Left lung (tissue), 14 donors: ENCODE data around the gene POLR2B. TPM values are rescaled to one million over a fixed set of nuclear protein-coding genes. Genes with fewer than 3 reads are reported as not detected.
"Not testable (repeated sequence)": the region's sequence is repeated elsewhere in the genome, so short reads cannot be mapped to it uniquely, and the experiment has no call there.

ENCODE experiments used
- ATAC-seq: fragments of 200-7000 bp; cut with Tn5 transposase; one replicate; pipeline ENCODE4 v1.9.1; 2020; ENCODE audit warnings: moderate library complexity
- DNase-seq, 4 donors: peaks; one replicate each; pipeline ENCODE4 v3.0.0-alpha.2; 2013 to 2020
- H3K27ac ChIP-seq, 2 donors: fragments of 200-600 bp; sonication (generic) in 1 of 2; one replicate each; pipeline versions ENCODE4 v1.5.0 to v1.8.0; 2020 to 2021
- H3K27me3 ChIP-seq, 2 donors: fragments of 200-600 bp; sonication (generic) in 1 of 2; one replicate each; pipeline versions ENCODE4 v1.5.0 to v1.8.0; 2020 to 2021
- H3K36me3 ChIP-seq, 2 donors: fragments of 200-600 bp; sonication (generic) in 1 of 2; one replicate each; pipeline versions ENCODE4 v1.5.0 to v1.8.0; 2020 to 2021
- H3K4me1 ChIP-seq, 2 donors: fragments of 200-600 bp; one replicate each; pipeline ENCODE4 v1.8.0; 2021
- H3K4me3 ChIP-seq, 2 donors: fragments of 200-600 bp; sonication (generic) in 1 of 2; one replicate each; pipeline versions ENCODE4 v1.5.0 to v1.8.0; 2020 to 2021; ENCODE audit warnings: mild to moderate bottlenecking in 1 of 2
- H3K9me3 ChIP-seq, 2 donors: fragments of 200-600 bp; sonication (generic) in 1 of 2; one replicate each; pipeline versions ENCODE4 v1.5.0 to v1.8.0; 2020 to 2021
- intact Hi-C, 2 donors: fragments of 100-400 bp; cut with DNase I; formaldehyde crosslinking; loops; one replicate each; pipeline versions ENCODE4 v1.11.2 to v1.14.2; 2022
- long read RNA-seq, 12 donors: library from polyadenylated mRNA in 2 of 12; unstranded in 2 of 12; transcript quantifications; one replicate each; pipeline ENCODE4 v2.0.0 and lab custom pipeline, GENCODE V29; 2019 to 2026
- polyA plus RNA-seq, 6 donors: library from polyadenylated mRNA; unstranded; fragments of 120-200 nt; gene quantifications; one replicate each; pipeline ENCODE4 v1.2.1, GENCODE V29; 2013; ENCODE audit not compliant: insufficient read length in 6 of 6
- total RNA-seq, 2 donors: library from RNA; stranded (reverse); fragmentation: NEBNext Ultra II Directional; extraction: Animal tissue kit (Norgen Biotek cat#: 25700); gene quantifications; one replicate each; pipeline ENCODE4 v1.2.1, GENCODE V29; 2021
- TF ChIP-seq, protein P1 (sequence below), 2 donors: fragments of 200-600 bp; sonication (generic) in 1 of 2; IDR thresholded peaks; one replicate each; pipeline versions ENCODE4 v1.5.0 to v1.8.0; 2021; ENCODE audit warnings: antibody characterized with exemption in 2 of 2
- donor health status: DM: no; HTN: yes; CAD: no.
- donor health status: DM: no; HTN: no; CAD: no.

Gene POLR2B
- total RNA-seq (10 to 100 TPM; 62.1 to 77.8 TPM), polyA plus RNA-seq (100 to 1,000 TPM; 108 to 126 (median 116) TPM)
- long read RNA-seq, donor 1, transcript POLR2B-201 (25 exons, 3,748 nt): major isoform, 9 of 2,664 reads
- long read RNA-seq, donor 1, partial matches to known transcripts: 2,399 of 2,664 reads
- long read RNA-seq, donor 1, other reads (novel, unspliced or antisense): 256 of 2,664 reads
- long read RNA-seq, donor 2, transcript POLR2B-201 (25 exons, 3,748 nt): major isoform, 7 of 30 reads
- long read RNA-seq, donor 2, partial matches to known transcripts: 23 of 30 reads
- long read RNA-seq, donor 2, other reads (novel, unspliced or antisense): 0 of 30 reads
- long read RNA-seq, donor 3, full-length matches to known transcripts: 12 of 894 reads
- long read RNA-seq, donor 3, partial matches to known transcripts: 147 of 894 reads
- long read RNA-seq, donor 3, other reads (novel, unspliced or antisense): 735 of 894 reads
- long read RNA-seq, donor 4, partial matches to known transcripts: 14 of 16 reads
- long read RNA-seq, donor 4, other reads (novel, unspliced or antisense): 2 of 16 reads
- long read RNA-seq, donor 5, partial matches to known transcripts: 23 of 27 reads
- long read RNA-seq, donor 5, other reads (novel, unspliced or antisense): 0 of 27 reads
- long read RNA-seq, donor 6, transcript POLR2B-201 (25 exons, 3,748 nt): major isoform, 11 of 18 reads
- long read RNA-seq, donor 6, partial matches to known transcripts: 7 of 18 reads
- long read RNA-seq, donor 6, other reads (novel, unspliced or antisense): 0 of 18 reads
- long read RNA-seq, donor 7, transcript POLR2B-201 (25 exons, 3,748 nt): major isoform, 8 of 16 reads
- long read RNA-seq, donor 7, partial matches to known transcripts: 7 of 16 reads
- long read RNA-seq, donor 7, other reads (novel, unspliced or antisense): 0 of 16 reads
- long read RNA-seq, donor 8, transcript POLR2B-201 (25 exons, 3,748 nt): major isoform, 8 of 14 reads
- long read RNA-seq, donor 8, partial matches to known transcripts: 5 of 14 reads
- long read RNA-seq, donor 8, other reads (novel, unspliced or antisense): 0 of 14 reads
- long read RNA-seq, donor 9: 0 reads
- long read RNA-seq, donor 10, partial matches to known transcripts: 5 of 5 reads
- long read RNA-seq, donor 10, other reads (novel, unspliced or antisense): 0 of 5 reads
- long read RNA-seq, donor 11, transcript POLR2B-201 (25 exons, 3,748 nt): major isoform, 6 of 15 reads
- long read RNA-seq, donor 11, partial matches to known transcripts: 8 of 15 reads
- long read RNA-seq, donor 11, other reads (novel, unspliced or antisense): 0 of 15 reads
- long read RNA-seq, donor 12, transcript POLR2B-201 (25 exons, 3,748 nt): major isoform, 5 of 6 reads
- long read RNA-seq, donor 12, partial matches to known transcripts: 0 of 6 reads
- long read RNA-seq, donor 12, other reads (novel, unspliced or antisense): 0 of 6 reads

DNA sequence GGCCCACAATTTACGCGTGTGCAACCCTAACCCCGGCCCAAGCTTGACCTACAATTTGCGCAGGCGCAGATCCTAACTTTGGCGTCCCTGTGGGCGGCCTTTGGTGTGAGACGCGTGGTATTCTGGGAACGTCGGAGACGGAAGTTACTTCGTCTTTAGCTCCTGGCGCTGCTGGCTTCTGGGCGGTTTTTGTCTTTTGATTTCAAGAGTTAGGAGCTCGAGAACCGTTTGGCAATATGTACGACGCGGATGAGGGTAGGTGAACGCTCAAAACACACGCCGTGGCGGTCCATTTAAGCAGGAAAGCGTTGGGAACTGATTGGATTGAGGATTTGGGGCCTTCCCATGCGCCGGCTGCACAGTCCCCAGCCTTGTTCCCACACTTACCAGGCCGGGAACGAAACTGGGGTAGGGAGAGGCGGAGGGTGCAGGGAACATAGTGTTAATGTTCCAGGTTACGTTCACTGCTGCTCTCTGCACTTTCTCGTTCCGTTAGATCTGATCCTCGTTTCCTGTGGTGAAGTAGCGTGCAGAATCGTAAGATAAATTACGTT is at the start of gene POLR2B:
Gene POLR2B (plus strand): TSS at position 147 of the 554 bp plus-strand sequence. CDS start 90 bp downstream, at position 237.
- no peaks in the 10 kb centered on the region for H3K27me3 ChIP-seq
- peak within 1 kb of the TSS; percentile 62 to 95 for H3K4me3 ChIP-seq
- DNase-seq (peak; percentile 87 to 97 (median 96)), ATAC-seq (peak; percentile 80)
- intact Hi-C loops: no loop called here
- TF ChIP-seq, protein P1, sequence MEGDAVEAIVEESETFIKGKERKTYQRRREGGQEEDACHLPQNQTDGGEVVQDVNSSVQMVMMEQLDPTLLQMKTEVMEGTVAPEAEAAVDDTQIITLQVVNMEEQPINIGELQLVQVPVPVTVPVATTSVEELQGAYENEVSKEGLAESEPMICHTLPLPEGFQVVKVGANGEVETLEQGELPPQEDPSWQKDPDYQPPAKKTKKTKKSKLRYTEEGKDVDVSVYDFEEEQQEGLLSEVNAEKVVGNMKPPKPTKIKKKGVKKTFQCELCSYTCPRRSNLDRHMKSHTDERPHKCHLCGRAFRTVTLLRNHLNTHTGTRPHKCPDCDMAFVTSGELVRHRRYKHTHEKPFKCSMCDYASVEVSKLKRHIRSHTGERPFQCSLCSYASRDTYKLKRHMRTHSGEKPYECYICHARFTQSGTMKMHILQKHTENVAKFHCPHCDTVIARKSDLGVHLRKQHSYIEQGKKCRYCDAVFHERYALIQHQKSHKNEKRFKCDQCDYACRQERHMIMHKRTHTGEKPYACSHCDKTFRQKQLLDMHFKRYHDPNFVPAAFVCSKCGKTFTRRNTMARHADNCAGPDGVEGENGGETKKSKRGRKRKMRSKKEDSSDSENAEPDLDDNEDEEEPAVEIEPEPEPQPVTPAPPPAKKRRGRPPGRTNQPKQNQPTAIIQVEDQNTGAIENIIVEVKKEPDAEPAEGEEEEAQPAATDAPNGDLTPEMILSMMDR (IDR thresholded peaks at IDR 0.05): no peak
- H3K27ac ChIP-seq: peak within 1 kb of the TSS; percentile 92 to 94
- no peaks in the 10 kb centered on the region for H3K9me3 ChIP-seq
- peaks cover 0 to 14% of the 10 kb centered on the region in 2 donors for H3K36me3 ChIP-seq
- peaks cover 26 to 70% of the 10 kb centered on the region in 2 donors for H3K4me1 ChIP-seq

DNA sequence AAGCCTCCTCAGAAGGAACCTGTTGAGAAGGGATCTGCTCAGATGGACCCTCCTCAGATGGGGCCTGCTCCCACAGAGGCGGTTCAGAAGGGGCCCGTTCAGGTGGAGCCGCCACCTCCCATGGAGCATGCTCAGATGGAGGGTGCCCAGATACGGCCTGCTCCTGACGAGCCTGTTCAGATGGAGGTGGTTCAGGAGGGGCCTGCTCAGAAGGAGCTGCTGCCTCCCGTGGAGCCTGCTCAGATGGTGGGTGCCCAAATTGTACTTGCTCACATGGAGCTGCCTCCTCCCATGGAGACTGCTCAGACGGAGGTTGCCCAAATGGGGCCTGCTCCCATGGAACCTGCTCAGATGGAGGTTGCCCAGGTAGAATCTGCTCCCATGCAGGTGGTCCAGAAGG is 48.1 kb upstream of the POLR2B start:
- Histone ChIP-seq H3K27me3 (no peaks in the 10 kb centered on the region), H3K36me3 (peaks cover 0 to 46% of the 10 kb centered on the region in 2 donors), H3K27ac (no peak overlapping the region), H3K4me1 (no peaks in the 10 kb centered on the region), H3K9me3 (no peaks in the 10 kb centered on the region), H3K4me3 (no peak overlapping the region)
- ATAC-seq (no peak), DNase-seq (no peak)
- TF ChIP-seq, protein P1 (IDR thresholded peaks at IDR 0.05): no peak
- intact Hi-C loops: no loop called here

GRCh38 chr4:56931924-56932323 is 46.8 kb upstream of the POLR2B start:
- H3K4me3 ChIP-seq: no peak overlapping the region
- peaks cover 0 to 43% of the 10 kb centered on the region in 2 donors for H3K36me3 ChIP-seq
- ATAC-seq: no peak
- no peaks in the 10 kb centered on the region for H3K4me1 ChIP-seq
- no peak for DNase-seq
- intact Hi-C loops: no loop called here
- H3K27me3 ChIP-seq: no peaks in the 10 kb centered on the region
- no peaks in the 10 kb centered on the region for H3K9me3 ChIP-seq
- H3K27ac ChIP-seq: no peak overlapping the region
- TF ChIP-seq, protein P1 (IDR thresholded peaks at IDR 0.05): no peak

DNA sequence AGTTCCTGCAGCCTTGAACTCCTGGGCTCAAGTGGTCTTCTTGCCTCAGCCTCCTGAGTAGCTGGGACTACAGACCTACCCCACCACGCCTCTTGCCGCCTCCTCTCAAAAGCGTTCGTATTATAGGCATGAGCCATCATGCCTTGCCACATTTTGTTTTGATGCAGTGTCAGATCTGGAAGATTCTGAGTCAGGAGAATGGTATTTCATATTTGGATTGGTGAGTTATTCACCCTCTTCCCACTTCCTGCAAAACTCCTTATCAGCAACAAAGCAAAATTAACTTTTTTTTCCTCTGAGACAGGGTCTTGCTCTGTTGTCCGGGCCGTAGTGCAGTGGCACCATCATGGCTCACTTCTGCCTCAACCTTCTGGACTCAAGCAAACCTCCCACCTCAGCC is 41.4 kb upstream of the POLR2B start:
- intact Hi-C loops: no loop called here
- TF ChIP-seq, protein P1 (IDR thresholded peaks at IDR 0.05): no peak
- Histone ChIP-seq H3K27me3 (no peaks in the 10 kb centered on the region), H3K36me3 (peaks cover 0 to 26% of the 10 kb centered on the region in 2 donors), H3K4me1 (no peaks in the 10 kb centered on the region), H3K27ac (no peak overlapping the region), H3K4me3 (no peak overlapping the region), H3K9me3 (no peaks in the 10 kb centered on the region)
- no peak for DNase-seq
- ATAC-seq: no peak

- intact Hi-C loops, H3K9me3 ChIP-seq, DNase-seq, ATAC-seq, H3K27ac ChIP-seq, H3K27me3 ChIP-seq, H3K4me1 ChIP-seq, H3K4me3 ChIP-seq: not testable (repeated sequence)
- peaks cover 0 to 26% of the 10 kb centered on the region in 2 donors for H3K36me3 ChIP-seq
These were observed 38.9 kb upstream of the POLR2B start for GRCh38 chr4:56939826-56940225.
